Ishikawa (cell line): ENCODE data around the gene DACH1.

Source experiments
- EP300 ChIP-seq: IDR thresholded peaks from 2 replicates; pipeline ENCODE4 v1.6.1; 2012; ENCODE audit warnings: borderline replicate concordance
- ZBTB7A ChIP-seq: IDR thresholded peaks from 2 replicates; pipeline ENCODE4 v1.6.1; 2012; ENCODE audit warnings: low read depth

- no peak for TF ChIP-seq ZBTB7A
- no peak for TF ChIP-seq EP300
Measured at GRCh38 chr13:71718931-71719330, 148.1 kb downstream of the DACH1 start.
